ENCODE data around the gene KCNQ5.

DNA sequence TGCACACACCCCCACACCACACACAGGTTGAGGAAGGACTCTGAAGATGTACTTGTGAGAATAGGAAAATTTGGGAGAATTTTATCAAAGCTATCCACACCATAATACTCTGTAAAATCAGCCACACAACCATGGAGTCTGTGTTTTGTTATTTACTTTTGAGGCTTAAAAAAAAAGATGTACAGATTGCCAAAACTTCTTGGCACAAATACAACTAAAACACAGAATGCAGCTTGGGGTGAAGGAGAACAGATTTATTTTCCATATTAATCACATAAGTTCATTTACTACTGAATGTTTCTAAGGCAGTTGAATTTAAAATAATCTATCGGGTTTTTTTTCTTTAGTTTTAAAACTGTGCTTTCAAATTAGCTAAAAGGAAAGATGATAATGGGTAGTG lies 32.8 kb upstream of the KCNQ5 start:
- no peak for TF ChIP-seq PHF8 (conservative IDR thresholded peaks at IDR 0.05; ENCODE audit: low read depth, low read length)
- TF ChIP-seq SP4 (IDR thresholded peaks at IDR 0.05; ENCODE audit: low read length) = no peak
- TF ChIP-seq RBBP5 (IDR thresholded peaks at IDR 0.05; ENCODE audit: borderline replicate concordance, low read depth, low read length) = no peak
- no peak for TF ChIP-seq EZH2 (IDR thresholded peaks at IDR 0.05; ENCODE audit: low read depth, low read length, severe bottlenecking)
- TF ChIP-seq, protein P1, sequence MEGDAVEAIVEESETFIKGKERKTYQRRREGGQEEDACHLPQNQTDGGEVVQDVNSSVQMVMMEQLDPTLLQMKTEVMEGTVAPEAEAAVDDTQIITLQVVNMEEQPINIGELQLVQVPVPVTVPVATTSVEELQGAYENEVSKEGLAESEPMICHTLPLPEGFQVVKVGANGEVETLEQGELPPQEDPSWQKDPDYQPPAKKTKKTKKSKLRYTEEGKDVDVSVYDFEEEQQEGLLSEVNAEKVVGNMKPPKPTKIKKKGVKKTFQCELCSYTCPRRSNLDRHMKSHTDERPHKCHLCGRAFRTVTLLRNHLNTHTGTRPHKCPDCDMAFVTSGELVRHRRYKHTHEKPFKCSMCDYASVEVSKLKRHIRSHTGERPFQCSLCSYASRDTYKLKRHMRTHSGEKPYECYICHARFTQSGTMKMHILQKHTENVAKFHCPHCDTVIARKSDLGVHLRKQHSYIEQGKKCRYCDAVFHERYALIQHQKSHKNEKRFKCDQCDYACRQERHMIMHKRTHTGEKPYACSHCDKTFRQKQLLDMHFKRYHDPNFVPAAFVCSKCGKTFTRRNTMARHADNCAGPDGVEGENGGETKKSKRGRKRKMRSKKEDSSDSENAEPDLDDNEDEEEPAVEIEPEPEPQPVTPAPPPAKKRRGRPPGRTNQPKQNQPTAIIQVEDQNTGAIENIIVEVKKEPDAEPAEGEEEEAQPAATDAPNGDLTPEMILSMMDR (IDR thresholded peaks at IDR 0.05; ENCODE audit: control extremely low read depth in 1 of 3, insufficient read depth in 1 of 3, low read depth in 1 of 3, low read length in 3 of 3) = no peak
- no peak for TF ChIP-seq POLR2AphosphoS5 (IDR thresholded peaks at IDR 0.05; ENCODE audit: low read depth, low read length)
- no peak for TF ChIP-seq CHD2 (IDR thresholded peaks at IDR 0.05; ENCODE audit: low read length)
- no peak for TF ChIP-seq RAD21 (IDR thresholded peaks at IDR 0.05 in 1 of 2, conservative IDR thresholded peaks at IDR 0.05 in 1 of 2; ENCODE audit: low read depth in 2 of 2, low read length in 2 of 2)
- TF ChIP-seq, protein P2, sequence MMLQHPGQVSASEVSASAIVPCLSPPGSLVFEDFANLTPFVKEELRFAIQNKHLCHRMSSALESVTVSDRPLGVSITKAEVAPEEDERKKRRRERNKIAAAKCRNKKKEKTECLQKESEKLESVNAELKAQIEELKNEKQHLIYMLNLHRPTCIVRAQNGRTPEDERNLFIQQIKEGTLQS (IDR thresholded peaks at IDR 0.05; ENCODE audit: insufficient read depth, low read depth, low read length) = no peak
- TF ChIP-seq GABPA (IDR thresholded peaks at IDR 0.05; ENCODE audit: borderline replicate concordance, insufficient read depth, low read length) = no peak
- TF ChIP-seq POLR2A (IDR thresholded peaks at IDR 0.05; ENCODE audit: control extremely low read depth in 1 of 2, low read depth in 2 of 2, low read length in 2 of 2) = no peak
- no peak for TF ChIP-seq JUN (IDR thresholded peaks at IDR 0.05; ENCODE audit: low read depth, low read length)
- TF ChIP-seq ZNF274 (IDR thresholded peaks at IDR 0.05; ENCODE audit: borderline replicate concordance, extremely low read depth, low read length) = no peak
- TF ChIP-seq, protein P3, sequence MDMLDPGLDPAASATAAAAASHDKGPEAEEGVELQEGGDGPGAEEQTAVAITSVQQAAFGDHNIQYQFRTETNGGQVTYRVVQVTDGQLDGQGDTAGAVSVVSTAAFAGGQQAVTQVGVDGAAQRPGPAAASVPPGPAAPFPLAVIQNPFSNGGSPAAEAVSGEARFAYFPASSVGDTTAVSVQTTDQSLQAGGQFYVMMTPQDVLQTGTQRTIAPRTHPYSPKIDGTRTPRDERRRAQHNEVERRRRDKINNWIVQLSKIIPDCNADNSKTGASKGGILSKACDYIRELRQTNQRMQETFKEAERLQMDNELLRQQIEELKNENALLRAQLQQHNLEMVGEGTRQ (IDR thresholded peaks at IDR 0.05; ENCODE audit: low read length) = no peak

All from H1 (cell line).